Small intestine (tissue), 7 donors: ENCODE results near the gene PDZD7. TPM values are rescaled to one million over a fixed set of nuclear protein-coding genes. Genes with fewer than 3 reads are reported as not detected.

Source experiments
- DNase-seq, 2 donors: peaks; one replicate each; pipeline versions ENCODE4 v3.0.0 to v3.0.0-alpha.2; 2013
- FAIRE-seq: peaks from 2 replicates; lab custom pipeline; 2012; peaks lifted over from hg19 to GRCh38; lab: Jason Lieb, UNC
- H3K27ac ChIP-seq, 3 donors: one replicate each; pipeline ENCODE4 v1.5.1; 2013; ENCODE audit warnings: low read length in 2 of 3, mild to moderate bottlenecking in 2 of 3, control low read depth in 1 of 3, inconsistent platforms in 1 of 3, low read depth in 1 of 3, moderate library complexity in 1 of 3
- H3K27me3 ChIP-seq, 3 donors: one replicate each; pipeline ENCODE4 v1.6.1; 2013; ENCODE audit warnings: low read length in 3 of 3, inconsistent platforms in 1 of 3; ENCODE audit not compliant: control insufficient read depth in 3 of 3, insufficient read depth in 3 of 3
- H3K36me3 ChIP-seq, 3 donors: one replicate each; pipeline ENCODE4 v1.6.1; 2013; ENCODE audit warnings: low read length in 3 of 3, inconsistent platforms in 1 of 3, low read depth in 1 of 3, mild to moderate bottlenecking in 1 of 3, moderate library complexity in 1 of 3; ENCODE audit not compliant: control insufficient read depth in 3 of 3, insufficient read depth in 2 of 3
- H3K4me1 ChIP-seq, 3 donors: one replicate each; pipeline ENCODE4 v1.6.1; 2013; ENCODE audit warnings: low read length in 2 of 3, inconsistent platforms in 1 of 3, low read depth in 1 of 3, mild to moderate bottlenecking in 1 of 3, moderate library complexity in 1 of 3; ENCODE audit not compliant: control insufficient read depth in 3 of 3, insufficient read depth in 2 of 3
- H3K4me3 ChIP-seq, 3 donors: one replicate each; pipeline ENCODE4 v1.5.1; 2013; ENCODE audit warnings: low read length in 3 of 3, control low read depth in 1 of 3, inconsistent platforms in 1 of 3, low read depth in 1 of 3, mild to moderate bottlenecking in 1 of 3, moderate library complexity in 1 of 3
- H3K9me3 ChIP-seq, 2 donors: one replicate each; pipeline ENCODE4 v1.6.1; 2013; ENCODE audit warnings: low read depth in 1 of 2, low read length in 1 of 2; ENCODE audit not compliant: control insufficient read depth in 2 of 2, insufficient read depth in 1 of 2
- WGBS, 3 donors: extraction: QIAGEN DNeasy Blood & Tissue Kit; methylation state at CpG; one replicate each; pipeline ENCODE4 v1.1.7; 2013; 5-methylcytosine and 5-hydroxymethylcytosine counted together
- polyA plus RNA-seq, 4 donors: library from polyadenylated mRNA; stranded (reverse) in 3 of 4; unstranded in 1 of 4; fragments of 200-250 nt in 3 of 4; fragments of 120-200 nt in 1 of 4; gene quantifications; one replicate each; pipeline versions ENCODE4 v1.2.1 to v1.2.3, GENCODE V29; 2013
- donor health status: healthy with polysubstance abuse.
- donor health status: control.
- donor health status: control.
- donor health status: Bipolar disorder and iron deficiency.
- donor health status: healthy.

The PDZD7 gene
- polyA plus RNA-seq, 4 donors, result 3.1 to 52.6 (median 28.8) TPM

GRCh38 chr10:101071267-101071884 lies 40.4 kb upstream of the PDZD7 start:
- Histone ChIP-seq H3K36me3 (no peaks in the 10 kb centered on the region), H3K27ac (no peak overlapping the region), H3K4me3 (no peak overlapping the region), H3K9me3 (no peaks in the 10 kb centered on the region), H3K27me3 (peaks cover 0 to 46% (median 21%) of the 10 kb centered on the region in 3 donors), H3K4me1 (peaks cover 0 to 2% (median 0%) of the 10 kb centered on the region in 3 donors)
- no peak for FAIRE-seq
- no peak for DNase-seq
- WGBS, 3 donors, result 65 to 75% (median 70%) methylated on average over 6 of the region's 6 CpGs

- Histone ChIP-seq H3K4me1 (peaks cover 0 to 14% (median 0%) of the 10 kb centered on the region in 3 donors), H3K9me3 (no peaks in the 10 kb centered on the region), H3K27ac (no peak overlapping the region), H3K27me3 (peaks cover 0 to 33% (median 15%) of the 10 kb centered on the region in 3 donors), H3K4me3 (no peak overlapping the region), H3K36me3 (no peaks in the 10 kb centered on the region)
- DNase-seq, result peak in 1 of 2 donors; percentile 42
- no peak for FAIRE-seq
- 35 to 61% (median 49%) methylated on average over 3 of the region's 3 CpGs for WGBS, 3 donors
Observed at GRCh38 chr10:101070098-101070497, 39.2 kb upstream of the PDZD7 start.

GRCh38 chr10:101069441-101069840 lies 38.5 kb upstream of the PDZD7 start:
- H3K36me3 ChIP-seq, result peaks cover 0 to 7% (median 0%) of the 10 kb centered on the region in 3 donors
- H3K4me1 ChIP-seq, result peaks cover 0 to 20% (median 0%) of the 10 kb centered on the region in 3 donors
- peaks cover 0 to 27% (median 15%) of the 10 kb centered on the region in 3 donors for H3K27me3 ChIP-seq
- no peak overlapping the region for H3K4me3 ChIP-seq
- WGBS, 3 donors, result 79 to 93% (median 91%) methylated on average over 5 of the region's 5 CpGs
- no peak overlapping the region for H3K27ac ChIP-seq
- DNase-seq (no peak), FAIRE-seq (no peak)
- no peaks in the 10 kb centered on the region for H3K9me3 ChIP-seq

GRCh38 chr10:101067356-101068083 lies 36.6 kb upstream of the PDZD7 start:
- H3K27ac ChIP-seq, result peak overlapping the region; percentile 58 to 98 (median 83)
- peaks cover 0 to 8% (median 0%) of the 10 kb centered on the region in 3 donors for H3K36me3 ChIP-seq
- FAIRE-seq (no peak), DNase-seq (peak; percentile 86 to 91)
- peaks cover 0 to 11% (median 0%) of the 10 kb centered on the region in 3 donors for H3K27me3 ChIP-seq
- H3K9me3 ChIP-seq, result no peaks in the 10 kb centered on the region
- WGBS, 3 donors, result 1% methylated on average over 43 of the region's 43 CpGs
- peak overlapping the region; percentile 30 to 62 (median 46) for H3K4me3 ChIP-seq
- H3K4me1 ChIP-seq, result peaks cover 0 to 38% (median 6%) of the 10 kb centered on the region in 3 donors

GRCh38 chr10:101066896-101067355 lies 36.0 kb upstream of the PDZD7 start:
- Histone ChIP-seq H3K36me3 (peaks cover 0 to 8% (median 0%) of the 10 kb centered on the region in 3 donors), H3K9me3 (no peaks in the 10 kb centered on the region), H3K27ac (peak overlapping the region; percentile 76 to 98 (median 92)), H3K4me1 (peaks cover 0 to 41% (median 6%) of the 10 kb centered on the region in 3 donors), H3K4me3 (peak overlapping the region; percentile 28 to 62 (median 46)), H3K27me3 (peaks cover 0 to 6% (median 0%) of the 10 kb centered on the region in 3 donors)
- no peak for FAIRE-seq
- no peak for DNase-seq
- 1 to 2% (median 2%) methylated on average over 31 of the region's 31 CpGs for WGBS, 3 donors

GRCh38 chr10:101066146-101066895 lies 35.4 kb upstream of the PDZD7 start:
- DNase-seq, result peak; percentile 96
- Histone ChIP-seq H3K9me3 (no peaks in the 10 kb centered on the region), H3K27me3 (peaks cover 0 to 3% (median 0%) of the 10 kb centered on the region in 3 donors), H3K36me3 (peaks cover 0 to 8% (median 0%) of the 10 kb centered on the region in 3 donors), H3K4me3 (peak overlapping the region; percentile 28 to 62 (median 46)), H3K27ac (peak overlapping the region; percentile 76 to 98 (median 92)), H3K4me1 (peaks cover 0 to 47% (median 6%) of the 10 kb centered on the region in 3 donors)
- 2 to 5% (median 4%) methylated on average over 43 to 49 of the region's 49 CpGs for WGBS, 3 donors
- no peak for FAIRE-seq

GRCh38 chr10:101065481-101066145 lies 34.7 kb upstream of the PDZD7 start:
- Histone ChIP-seq H3K4me1 (peaks cover 0 to 50% (median 6%) of the 10 kb centered on the region in 3 donors), H3K4me3 (peak overlapping the region in 1 of 3 donors; percentile 46), H3K27me3 (peaks cover 0 to 3% (median 0%) of the 10 kb centered on the region in 3 donors)

More at GRCh38 chr10:101065481-101066145, 34.7 kb upstream of the PDZD7 start:
- peaks cover 0 to 8% (median 0%) of the 10 kb centered on the region in 3 donors for H3K36me3 ChIP-seq
- no peaks in the 10 kb centered on the region for H3K9me3 ChIP-seq
- peak; percentile 54 to 55 for DNase-seq
- FAIRE-seq, result no peak
- 60 to 68% (median 66%) methylated on average over 3 of the region's 3 CpGs for WGBS, 3 donors
- H3K27ac ChIP-seq, result peak overlapping the region; percentile 76 to 98 (median 92)
